Adrenal gland (tissue), 5 donors: ENCODE measurements around the gene E2F4.

Experiments
- CTCF ChIP-seq, 6 experiments: fragments of 450-650 bp in 4 of 6; fragments of 200-600 bp in 2 of 6; sonication (generic) in 1 of 6; IDR thresholded peaks; 1 replicate in 5 of 6; 2 replicates in 1 of 6; pipeline versions ENCODE4 v1.5.1 to v1.8.0; 2016 to 2021; ENCODE audit warnings: antibody characterized with exemption in 6 of 6, mild to moderate bottlenecking in 2 of 6, moderate library complexity in 1 of 6
- POLR2A ChIP-seq, 2 donors: fragments of 450-650 bp; IDR thresholded peaks; one replicate each; pipeline ENCODE4 v1.6.1; 2017; ENCODE audit warnings: antibody characterized with exemption in 2 of 2, mild to moderate bottlenecking in 2 of 2, moderate library complexity in 1 of 2
- donor health status: DM: no; HTN: no; CAD: no.

GRCh38 chr16:67207249-67208091 lies 15.5 kb downstream of the E2F4 start:
- TF ChIP-seq CTCF (IDR thresholded peaks at IDR 0.05) (no peak), POLR2A (IDR thresholded peaks at IDR 0.05) (no peak)
